Mesenchymal stem cell (in vitro differentiated cells and primary cell): Measurements from ENCODE around the gene PIN1.

Source experiments
- DNase-seq: peaks from one replicate; pipeline ENCODE4 v3.0.0-alpha.2; 2013
- H2AFZ ChIP-seq: one replicate; pipeline ENCODE4 v1.6.1; 2013; ENCODE audit warnings: low read depth, mild to moderate bottlenecking, control low read depth, inconsistent platforms, low read length, moderate library complexity
- H2AK5ac ChIP-seq: 2 replicates; pipeline ENCODE4 v1.6.1; 2013; ENCODE audit warnings: low read length, moderate library complexity, mild to moderate bottlenecking, inconsistent platforms; ENCODE audit not compliant: severe bottlenecking
- H2BK120ac ChIP-seq: one replicate; pipeline ENCODE4 v1.6.1; 2013; ENCODE audit warnings: low read depth, mild to moderate bottlenecking, inconsistent platforms, low read length, moderate library complexity
- H2BK12ac ChIP-seq, 2 experiments: one replicate each; pipeline ENCODE4 v1.6.1; 2013; ENCODE audit warnings: inconsistent platforms in 2 of 2, low read length in 2 of 2, mild to moderate bottlenecking in 2 of 2, moderate library complexity in 2 of 2, control low read depth in 1 of 2
- H2BK15ac ChIP-seq: one replicate; pipeline ENCODE4 v1.6.1; 2013; ENCODE audit warnings: mild to moderate bottlenecking, low read depth, inconsistent platforms; ENCODE audit not compliant: poor library complexity, severe bottlenecking
- H2BK5ac ChIP-seq: 2 replicates; pipeline ENCODE4 v1.6.1; 2013; ENCODE audit warnings: low read depth, mild to moderate bottlenecking, low read length, control low read depth, inconsistent platforms; ENCODE audit not compliant: poor library complexity, severe bottlenecking
- H3K14ac ChIP-seq, 2 experiments: one replicate each; pipeline ENCODE4 v1.6.1; 2013; ENCODE audit warnings: inconsistent platforms in 2 of 2, low read length in 2 of 2, control low read depth in 1 of 2, mild to moderate bottlenecking in 1 of 2, moderate library complexity in 1 of 2
- H3K18ac ChIP-seq, 2 experiments: one replicate each; pipeline ENCODE4 v1.6.1; 2013; ENCODE audit warnings: inconsistent platforms in 2 of 2, low read length in 2 of 2, control low read depth in 1 of 2, low read depth in 1 of 2, mild to moderate bottlenecking in 1 of 2
- H3K23ac ChIP-seq, 2 experiments: one replicate each; pipeline ENCODE4 v1.6.1; 2013; ENCODE audit warnings: inconsistent platforms in 2 of 2, low read length in 2 of 2, mild to moderate bottlenecking in 2 of 2, moderate library complexity in 2 of 2, control low read depth in 1 of 2
- H3K27ac ChIP-seq: 2 replicates; pipeline ENCODE4 v1.5.1; 2013; ENCODE audit warnings: mild to moderate bottlenecking, moderate library complexity, low read length, control low read depth, inconsistent platforms; ENCODE audit not compliant: poor library complexity, severe bottlenecking
- H3K27me3 ChIP-seq, 2 experiments: 2 replicates each; pipeline versions ENCODE4 v1.6.1 to v1.7.0; 2013; ENCODE audit warnings: low read length in 2 of 2, mild to moderate bottlenecking in 2 of 2, moderate library complexity in 2 of 2, control low read depth in 1 of 2, inconsistent platforms in 1 of 2; ENCODE audit not compliant: control insufficient read depth in 1 of 2, insufficient read depth in 1 of 2
- H3K36me3 ChIP-seq, 2 experiments: 2 replicates each; pipeline versions ENCODE4 v1.6.1 to v1.7.0; 2013; ENCODE audit warnings: low read length in 2 of 2, control low read depth in 1 of 2, inconsistent platforms in 1 of 2, low read depth in 1 of 2, mild to moderate bottlenecking in 1 of 2; ENCODE audit not compliant: insufficient read depth in 2 of 2, control insufficient read depth in 1 of 2
- H3K4ac ChIP-seq, 2 experiments: one replicate each; pipeline ENCODE4 v1.6.1; 2013; ENCODE audit warnings: inconsistent platforms in 2 of 2, low read length in 2 of 2, mild to moderate bottlenecking in 2 of 2, moderate library complexity in 2 of 2, control low read depth in 1 of 2, low read depth in 1 of 2
- H3K4me1 ChIP-seq: 2 replicates; pipeline ENCODE4 v1.6.1; 2013; ENCODE audit warnings: low read depth, low read length, control low read depth; ENCODE audit not compliant: control insufficient read depth, insufficient read depth
- H3K4me2 ChIP-seq: 2 replicates; pipeline ENCODE4 v1.6.1; 2013; ENCODE audit warnings: low read length, mild to moderate bottlenecking, inconsistent platforms; ENCODE audit not compliant: poor library complexity, severe bottlenecking
- H3K4me3 ChIP-seq, 2 experiments: 2 replicates each; pipeline versions ENCODE4 v1.5.1 to v1.7.0; 2013; ENCODE audit warnings: low read length in 2 of 2, mild to moderate bottlenecking in 2 of 2, control low read depth in 1 of 2, low read depth in 1 of 2; ENCODE audit not compliant: insufficient read depth in 1 of 2
- H3K79me1 ChIP-seq: replicated peaks from 2 replicates; pipeline ENCODE4 v1.6.1; 2013; ENCODE audit warnings: mild to moderate bottlenecking, control low read depth, low read length, inconsistent platforms; ENCODE audit not compliant: poor library complexity, severe bottlenecking
- H3K9ac ChIP-seq: 2 replicates; pipeline ENCODE4 v1.7.0; 2013; ENCODE audit warnings: mild to moderate bottlenecking, low read length, moderate library complexity
- H3K9me3 ChIP-seq: 2 replicates; pipeline ENCODE4 v1.7.0; 2013; ENCODE audit warnings: mild to moderate bottlenecking, low read length; ENCODE audit not compliant: control insufficient read depth
- H4K8ac ChIP-seq: one replicate; pipeline ENCODE4 v1.6.1; 2013; ENCODE audit warnings: inconsistent platforms, mild to moderate bottlenecking, low read length, moderate library complexity
- H4K91ac ChIP-seq: one replicate; pipeline ENCODE4 v1.6.1; 2013; ENCODE audit warnings: mild to moderate bottlenecking, low read length, inconsistent platforms
- WGBS: methylation state at CpG from one replicate; pipeline ENCODE4 v1.1.7; 2013; ENCODE audit warnings: mixed read lengths; 5-methylcytosine and 5-hydroxymethylcytosine counted together

The PIN1 gene

GRCh38 chr19:9883231-9883758 is 48.2 kb downstream of the PIN1 start:
- Histone ChIP-seq H2AK5ac (no peak overlapping the region), H2BK15ac (no peak overlapping the region), H3K27ac (no peak overlapping the region), H3K4me3 (no peak overlapping the region), H3K27me3 (peaks cover 5 to 17% of the 10 kb centered on the region in 2 experiments), H2BK5ac (no peak overlapping the region), H3K14ac (no peak overlapping the region), H3K36me3 (no peaks in the 10 kb centered on the region), H3K4ac (no peak overlapping the region), H3K23ac (no peak overlapping the region), H4K91ac (no peak overlapping the region), H2BK12ac (no peak overlapping the region), H3K79me1 (no peaks in the 10 kb centered on the region), H3K4me1 (peaks cover 1% of the 10 kb centered on the region), H3K18ac (no peak overlapping the region), H4K8ac (no peak overlapping the region), H3K9ac (no peak overlapping the region), H2BK120ac (no peak overlapping the region), H3K9me3 (no peaks in the 10 kb centered on the region), H2AFZ (no peak overlapping the region), H3K4me2 (no peak overlapping the region)
- no peak for DNase-seq
- 72% methylated on average over 10 of the region's 10 CpGs for WGBS

DNA sequence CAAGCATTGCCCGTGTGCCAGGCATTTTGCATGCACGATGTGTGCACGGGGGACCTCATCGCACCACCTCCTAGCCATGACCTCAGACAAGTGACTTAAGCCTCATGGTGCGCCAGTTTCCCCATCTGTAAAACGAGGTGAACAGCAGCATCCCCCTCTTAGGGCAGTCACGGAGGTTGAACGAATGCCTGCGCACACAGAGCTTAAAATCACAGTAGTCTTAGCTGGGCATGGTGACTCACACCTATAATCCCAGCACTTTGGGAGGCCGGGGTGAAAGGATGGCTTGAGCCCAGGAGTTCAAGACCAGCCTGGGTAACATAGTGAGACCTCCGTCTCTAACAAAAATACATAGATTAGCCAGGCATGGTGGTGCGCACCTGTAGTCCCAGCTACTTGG is 48.6 kb downstream of the PIN1 start:
- Histone ChIP-seq H3K27ac (no peak overlapping the region), H3K4ac (no peak overlapping the region), H3K4me2 (no peak overlapping the region), H4K91ac (no peak overlapping the region), H3K79me1 (no peaks in the 10 kb centered on the region), H3K14ac (no peak overlapping the region), H3K9ac (no peak overlapping the region), H3K4me3 (no peak overlapping the region), H2BK5ac (no peak overlapping the region), H3K23ac (no peak overlapping the region), H2AK5ac (no peak overlapping the region), H2BK12ac (no peak overlapping the region), H3K36me3 (no peaks in the 10 kb centered on the region), H4K8ac (no peak overlapping the region), H3K4me1 (peaks cover 1% of the 10 kb centered on the region), H3K9me3 (no peaks in the 10 kb centered on the region), H2BK15ac (no peak overlapping the region), H2BK120ac (no peak overlapping the region), H3K18ac (no peak overlapping the region), H3K27me3 (peaks cover 5 to 17% of the 10 kb centered on the region in 2 experiments), H2AFZ (no peak overlapping the region)
- WGBS = 87% methylated on average over 12 of the region's 12 CpGs
- DNase-seq = no peak

DNA sequence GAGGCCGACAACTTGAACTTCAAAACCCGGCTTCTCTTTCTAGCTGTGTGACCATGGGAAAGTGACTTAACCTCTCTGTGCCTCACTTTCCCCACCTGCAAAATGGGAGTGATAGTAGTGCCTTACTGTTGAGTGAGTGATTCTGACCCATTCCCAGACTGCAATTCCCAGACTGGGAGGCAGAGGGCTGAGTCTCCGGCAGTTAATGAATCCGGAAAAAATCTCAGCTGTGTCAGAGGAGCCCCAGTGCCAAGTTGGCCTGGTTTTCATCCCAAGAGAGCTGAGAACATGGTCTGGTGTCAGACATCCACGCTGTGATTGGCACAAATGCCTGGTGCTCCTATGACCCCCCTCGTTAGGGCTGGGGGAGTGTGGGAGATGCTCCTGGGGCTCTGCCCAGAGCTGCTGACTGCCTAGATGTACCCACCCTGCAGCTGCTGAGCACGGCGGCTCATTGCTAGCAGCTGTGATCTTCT is 50.0 kb downstream of the PIN1 start:
- H2BK120ac ChIP-seq = no peak overlapping the region
- no peak overlapping the region for H3K4me3 ChIP-seq
- H4K91ac ChIP-seq = peak overlapping the region; percentile 20
- H3K27ac ChIP-seq = no peak overlapping the region
- H3K23ac ChIP-seq = no peak overlapping the region
- H3K4me2 ChIP-seq = no peak overlapping the region
- no peaks in the 10 kb centered on the region for H3K4me1 ChIP-seq
- H4K8ac ChIP-seq = no peak overlapping the region
- H3K9me3 ChIP-seq = no peaks in the 10 kb centered on the region
- H3K18ac ChIP-seq = no peak overlapping the region
- no peaks in the 10 kb centered on the region for H3K36me3 ChIP-seq
- no peak overlapping the region for H3K9ac ChIP-seq
- H2BK12ac ChIP-seq = no peak overlapping the region
- no peaks in the 10 kb centered on the region for H3K79me1 ChIP-seq
- DNase-seq = peak; percentile 10
- H2AFZ ChIP-seq = no peak overlapping the region
- H3K27me3 ChIP-seq = peaks cover 10 to 17% of the 10 kb centered on the region in 2 experiments
- H2BK5ac ChIP-seq = no peak overlapping the region
- no peak overlapping the region for H3K4ac ChIP-seq
- no peak overlapping the region for H2AK5ac ChIP-seq
- H2BK15ac ChIP-seq = no peak overlapping the region
- 66% methylated on average over 6 of the region's 8 CpGs for WGBS
- H3K14ac ChIP-seq = no peak overlapping the region

DNA sequence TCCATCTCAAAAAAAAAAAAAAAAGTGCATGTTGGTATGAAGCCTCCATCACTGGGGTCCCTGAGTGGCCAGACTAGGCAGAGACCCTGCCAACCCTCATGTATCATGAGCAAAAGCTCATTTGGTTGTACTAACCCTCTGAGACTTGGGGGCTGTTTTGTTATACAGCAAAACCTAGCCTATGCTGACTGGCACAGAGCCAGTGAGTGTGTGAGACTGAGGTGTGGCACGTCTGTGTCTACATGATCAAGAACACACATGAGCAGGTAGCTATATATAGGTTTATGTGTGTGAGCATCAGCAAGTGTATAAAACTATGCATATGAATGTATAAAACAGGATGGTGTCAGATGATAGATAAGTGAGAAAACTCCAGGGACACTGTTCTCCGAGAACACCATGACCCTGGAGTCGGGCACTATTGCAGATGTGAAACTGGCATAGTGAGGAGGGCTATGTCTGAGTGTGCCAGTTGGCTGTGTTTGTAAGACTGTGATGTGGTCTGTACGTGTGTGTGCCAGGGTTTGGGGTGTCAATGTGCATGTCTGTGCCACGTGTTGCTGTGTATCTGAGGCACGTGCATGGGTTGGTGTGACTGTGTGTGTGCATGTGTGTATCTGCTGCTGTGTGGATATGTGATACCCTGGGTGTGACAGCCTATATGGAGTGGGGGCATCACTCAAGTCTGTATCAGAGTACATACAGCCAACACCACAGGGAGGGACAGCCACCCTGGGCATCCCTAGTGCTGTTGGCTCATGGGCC is 56.7 kb downstream of the PIN1 start:
- no peak overlapping the region for H3K4me2 ChIP-seq
- H3K27me3 ChIP-seq = peaks cover 11 to 15% of the 10 kb centered on the region in 2 experiments
- H3K14ac ChIP-seq = peak overlapping the region in 1 of 2 experiments; percentile 46
- no peak overlapping the region for H2BK5ac ChIP-seq
- no peak overlapping the region for H2AFZ ChIP-seq
- H3K9ac ChIP-seq = no peak overlapping the region
- no peak overlapping the region for H3K4me3 ChIP-seq
- H3K18ac ChIP-seq = no peak overlapping the region
- no peak for DNase-seq
- no peak overlapping the region for H4K8ac ChIP-seq
- 84% methylated on average over 6 of the region's 6 CpGs for WGBS
- no peaks in the 10 kb centered on the region for H3K79me1 ChIP-seq
- no peak overlapping the region for H2AK5ac ChIP-seq
- H3K9me3 ChIP-seq = no peaks in the 10 kb centered on the region
- no peaks in the 10 kb centered on the region for H3K4me1 ChIP-seq
- H3K23ac ChIP-seq = no peak overlapping the region
- no peak overlapping the region for H2BK120ac ChIP-seq
- peak overlapping the region; percentile 34 for H4K91ac ChIP-seq
- H2BK12ac ChIP-seq = no peak overlapping the region
- no peak overlapping the region for H3K4ac ChIP-seq
- H3K27ac ChIP-seq = no peak overlapping the region
- H3K36me3 ChIP-seq = no peaks in the 10 kb centered on the region
- no peak overlapping the region for H2BK15ac ChIP-seq
